GM21825 (cell line): ENCODE data around the gene TOPAZ1.

Experiments used
- ATAC-seq: cut with Tn5 transposase; IDR thresholded peaks from one replicate; pipeline ENCODE4 v1.9.1; 2021; ENCODE audit warnings: mild to moderate bottlenecking, moderate library complexity; ENCODE audit not compliant: unreplicated experiment

Gene TOPAZ1

GRCh38 chr3:44241706-44242105 lies at the start of gene TOPAZ1:
Gene TOPAZ1 (plus strand): TSS chr3:44241886. CDS start chr3:44242054, 168 bp downstream.
- ATAC-seq, result no peak

GRCh38 chr3:44198284-44199269 lies 43.1 kb upstream of the TOPAZ1 start:
- ATAC-seq, result no peak

GRCh38 chr3:44206261-44206660 lies 35.4 kb upstream of the TOPAZ1 start:
- ATAC-seq, result no peak

- ATAC-seq, result no peak
Measured at GRCh38 chr3:44206862-44207652, 34.6 kb upstream of the TOPAZ1 start.

- no peak for ATAC-seq
Measured at GRCh38 chr3:44208086-44208485, 33.6 kb upstream of the TOPAZ1 start.

- ATAC-seq, result no peak
Measured at GRCh38 chr3:44208568-44208967, 33.1 kb upstream of the TOPAZ1 start.

- ATAC-seq, result no peak
Measured at GRCh38 chr3:44210967-44211366, 30.7 kb upstream of the TOPAZ1 start.

GRCh38 chr3:44222337-44222736 lies 19.3 kb upstream of the TOPAZ1 start:
- ATAC-seq, result no peak

GRCh38 chr3:44223299-44223698 lies 18.4 kb upstream of the TOPAZ1 start:
- no peak for ATAC-seq

GRCh38 chr3:44224131-44224530 lies 17.6 kb upstream of the TOPAZ1 start:
- ATAC-seq, result no peak

- no peak for ATAC-seq
Measured at GRCh38 chr3:44226573-44226972, 15.1 kb upstream of the TOPAZ1 start.

GRCh38 chr3:44227632-44228031 lies 14.1 kb upstream of the TOPAZ1 start:
- ATAC-seq, result no peak

- ATAC-seq, result no peak
Measured at GRCh38 chr3:44228900-44229299, 12.8 kb upstream of the TOPAZ1 start.

- no peak for ATAC-seq
Measured at GRCh38 chr3:44232407-44232806, 9.3 kb upstream of the TOPAZ1 start.

- no peak for ATAC-seq
Measured at GRCh38 chr3:44234648-44235268, 6.9 kb upstream of the TOPAZ1 start.

- no peak for ATAC-seq
Measured at GRCh38 chr3:44235604-44236484, 5.8 kb upstream of the TOPAZ1 start.

GRCh38 chr3:44236485-44236908 lies 5.2 kb upstream of the TOPAZ1 start:
- no peak for ATAC-seq

- no peak for ATAC-seq
Measured at GRCh38 chr3:44237161-44237560, 4.5 kb upstream of the TOPAZ1 start.

- ATAC-seq, result no peak
Measured at GRCh38 chr3:44237665-44238064, 4.0 kb upstream of the TOPAZ1 start.

GRCh38 chr3:44238889-44239288 lies 2.8 kb upstream of the TOPAZ1 start:
- ATAC-seq, result no peak
